Natural killer cell (primary cell): ENCODE results near the gene NT5C2. TPM values are rescaled to one million over a fixed set of nuclear protein-coding genes. Genes with fewer than 3 reads are reported as not detected.
"Not testable (repeated sequence)": the region's sequence is repeated elsewhere in the genome, so short reads cannot be mapped to it uniquely, and the experiment has no call there.

Source experiments
- ATAC-seq, 3 donors: fragments of 150-1000 bp in 2 of 3; fragments of 200-7000 bp in 1 of 3; cut with Tn5 transposase; 1 replicate in 1 of 3; 2 replicates in 2 of 3; pipeline ENCODE4 v1.10.0; 2021; ENCODE audit warnings: mild to moderate bottlenecking in 2 of 3, moderate library complexity in 2 of 3
- DNase-seq, 2 donors: peaks; one replicate each; pipeline versions ENCODE4 v3.0.0 to v3.0.0-alpha.2; 2013 to 2021; ENCODE audit warnings: mixed read lengths in 1 of 2
- H3K27ac ChIP-seq: one replicate; pipeline ENCODE4 v1.5.1; 2013; ENCODE audit warnings: mild to moderate bottlenecking, low read length
- H3K27me3 ChIP-seq: one replicate; pipeline ENCODE4 v1.6.1; 2013; ENCODE audit warnings: low read length; ENCODE audit not compliant: control insufficient read depth, insufficient read depth
- H3K36me3 ChIP-seq: one replicate; pipeline ENCODE4 v1.6.1; 2013; ENCODE audit warnings: low read length; ENCODE audit not compliant: control insufficient read depth, insufficient read depth
- H3K4me1 ChIP-seq: one replicate; pipeline ENCODE4 v1.6.1; 2013; ENCODE audit warnings: low read length; ENCODE audit not compliant: control insufficient read depth, insufficient read depth
- H3K4me3 ChIP-seq: one replicate; pipeline ENCODE4 v1.5.1; 2013; ENCODE audit warnings: low read length
- H3K9me3 ChIP-seq: one replicate; pipeline ENCODE4 v1.6.1; 2013; ENCODE audit warnings: low read length; ENCODE audit not compliant: control insufficient read depth, insufficient read depth
- H3K27ac Mint-ChIP-seq, 2 donors: one replicate each; pipeline ENCODE4 v1.8.0; 2022; ENCODE audit warnings: mild to moderate bottlenecking in 2 of 2, mixed read lengths in 2 of 2, moderate library complexity in 1 of 2
- H3K27me3 Mint-ChIP-seq, 2 donors: one replicate each; pipeline ENCODE4 v1.8.0; 2022; ENCODE audit warnings: low read depth in 2 of 2, mixed read lengths in 2 of 2
- H3K36me3 Mint-ChIP-seq: one replicate; pipeline ENCODE4 v1.8.0; 2022; ENCODE audit warnings: mixed read lengths
- H3K4me1 Mint-ChIP-seq, 2 donors: one replicate each; pipeline ENCODE4 v1.8.0; 2022; ENCODE audit warnings: mixed read lengths in 2 of 2
- H3K4me3 Mint-ChIP-seq: one replicate; pipeline ENCODE4 v1.8.0; 2022; ENCODE audit warnings: mild to moderate bottlenecking, moderate library complexity, mixed read lengths
- H3K9me3 Mint-ChIP-seq, 2 donors: one replicate each; pipeline ENCODE4 v1.8.0; 2022; ENCODE audit warnings: mixed read lengths in 2 of 2
- WGBS: methylation state at CpG from one replicate; pipeline ENCODE4 v1.1.7; 2013; ENCODE audit warnings: missing lambda C conversion rate; ENCODE audit not compliant: insufficient coverage; 5-methylcytosine and 5-hydroxymethylcytosine counted together
- intact Hi-C: fragments of 100-400 bp; cut with micrococcal nuclease; formaldehyde crosslinking; loops from one replicate; pipeline ENCODE4 v1.14.2; 2022
- total RNA-seq, 4 donors: library from RNA; stranded (reverse); fragments of 120-200 nt in 1 of 4; gene quantifications; one replicate each; pipeline versions ENCODE4 v1.2.3 to v1.2.4, GENCODE V29; 2013 to 2022
- TF ChIP-seq, protein P1 (sequence below): fragments of 200-600 bp; IDR thresholded peaks from one replicate; pipeline ENCODE4 v1.8.0; 2022; ENCODE audit warnings: antibody characterized with exemption

NT5C2 gene
- total RNA-seq, 3 donors from 2014 or later (not counting 1 experiment from before 2014, with no cell fraction given) = 84.4 to 110 (median 89.4) TPM

DNA sequence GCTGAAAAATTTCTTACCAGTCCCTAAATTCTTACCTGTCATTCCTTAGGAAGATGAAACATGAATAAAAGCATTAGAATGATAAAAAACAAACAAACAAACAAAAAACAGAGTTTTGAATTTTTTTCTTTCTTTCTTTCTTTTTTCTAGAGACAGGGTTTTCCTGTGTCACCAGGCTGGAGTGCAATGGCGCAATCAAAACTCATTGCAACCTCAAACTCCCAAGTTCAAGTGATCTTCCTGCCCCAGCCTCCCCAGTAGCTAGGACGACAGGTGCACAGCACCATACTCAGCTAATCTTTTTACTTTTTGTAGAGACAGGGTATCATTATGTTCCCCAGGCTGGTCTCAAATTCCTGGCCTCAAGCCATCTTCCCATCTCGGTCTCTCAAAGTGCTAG, 26.5 kb downstream of the NT5C2 start:
- H3K9me3 Mint-ChIP-seq = no peaks in the 10 kb centered on the region
- ATAC-seq (no peak), DNase-seq (no peak)
- TF ChIP-seq, protein P1, sequence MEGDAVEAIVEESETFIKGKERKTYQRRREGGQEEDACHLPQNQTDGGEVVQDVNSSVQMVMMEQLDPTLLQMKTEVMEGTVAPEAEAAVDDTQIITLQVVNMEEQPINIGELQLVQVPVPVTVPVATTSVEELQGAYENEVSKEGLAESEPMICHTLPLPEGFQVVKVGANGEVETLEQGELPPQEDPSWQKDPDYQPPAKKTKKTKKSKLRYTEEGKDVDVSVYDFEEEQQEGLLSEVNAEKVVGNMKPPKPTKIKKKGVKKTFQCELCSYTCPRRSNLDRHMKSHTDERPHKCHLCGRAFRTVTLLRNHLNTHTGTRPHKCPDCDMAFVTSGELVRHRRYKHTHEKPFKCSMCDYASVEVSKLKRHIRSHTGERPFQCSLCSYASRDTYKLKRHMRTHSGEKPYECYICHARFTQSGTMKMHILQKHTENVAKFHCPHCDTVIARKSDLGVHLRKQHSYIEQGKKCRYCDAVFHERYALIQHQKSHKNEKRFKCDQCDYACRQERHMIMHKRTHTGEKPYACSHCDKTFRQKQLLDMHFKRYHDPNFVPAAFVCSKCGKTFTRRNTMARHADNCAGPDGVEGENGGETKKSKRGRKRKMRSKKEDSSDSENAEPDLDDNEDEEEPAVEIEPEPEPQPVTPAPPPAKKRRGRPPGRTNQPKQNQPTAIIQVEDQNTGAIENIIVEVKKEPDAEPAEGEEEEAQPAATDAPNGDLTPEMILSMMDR = no peak
- intact Hi-C loops = no loop called here
- 88% methylated on average over 2 of the region's 3 CpGs for WGBS
- no peaks in the 10 kb centered on the region for H3K36me3 Mint-ChIP-seq
- no peaks in the 10 kb centered on the region for H3K4me1 Mint-ChIP-seq
- Histone ChIP-seq H3K4me3 (no peak overlapping the region), H3K27ac (no peak overlapping the region), H3K36me3 (peaks cover 21% of the 10 kb centered on the region), H3K4me1 (no peaks in the 10 kb centered on the region), H3K9me3 (no peaks in the 10 kb centered on the region), H3K27me3 (no peaks in the 10 kb centered on the region)
- H3K4me3 Mint-ChIP-seq = no peak overlapping the region
- H3K27me3 Mint-ChIP-seq = no peaks in the 10 kb centered on the region
- no peak overlapping the region for H3K27ac Mint-ChIP-seq

DNA sequence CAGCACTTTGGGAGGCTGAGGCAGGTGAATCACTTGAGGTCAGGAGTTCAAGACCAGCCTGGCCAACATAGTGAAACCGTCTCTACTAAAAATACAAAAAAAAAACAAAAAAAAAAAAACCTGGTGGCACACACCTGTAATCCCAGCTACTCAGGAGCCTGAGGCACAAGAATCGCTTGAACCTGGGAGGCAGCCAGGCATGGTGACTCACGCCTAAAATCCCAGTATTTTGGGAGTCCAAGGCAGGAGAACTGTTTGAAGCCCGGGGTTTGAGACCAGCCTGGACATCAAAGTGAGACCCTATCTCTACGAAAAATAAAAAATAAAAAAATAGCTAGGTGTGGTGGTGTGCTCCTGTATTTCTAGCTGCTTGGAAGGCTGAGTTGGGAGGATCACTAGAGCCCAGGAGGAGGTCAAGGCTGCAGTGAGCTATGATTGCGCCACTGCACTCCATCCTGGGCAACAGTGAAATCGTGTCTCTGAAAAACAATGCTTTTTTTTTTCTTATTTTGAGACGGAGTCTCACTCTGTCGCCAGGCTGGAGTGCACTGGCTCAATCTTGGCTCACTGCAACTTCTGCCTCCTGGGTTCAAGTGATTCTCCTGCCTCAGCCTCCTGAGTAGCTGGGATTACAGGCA, 29.2 kb downstream of the NT5C2 start:
- H3K36me3 Mint-ChIP-seq, H3K36me3 ChIP-seq, H3K9me3 ChIP-seq, H3K27me3 Mint-ChIP-seq, ATAC-seq, H3K4me3 Mint-ChIP-seq, H3K27ac Mint-ChIP-seq, DNase-seq, H3K27ac ChIP-seq, H3K4me1 ChIP-seq, H3K4me3 ChIP-seq, H3K27me3 ChIP-seq, intact Hi-C loops, H3K9me3 Mint-ChIP-seq: not testable (repeated sequence)
- peaks cover 9 to 13% of the 10 kb centered on the region in 2 donors for H3K4me1 Mint-ChIP-seq
- 98% methylated on average over 8 of the region's 9 CpGs for WGBS

DNA sequence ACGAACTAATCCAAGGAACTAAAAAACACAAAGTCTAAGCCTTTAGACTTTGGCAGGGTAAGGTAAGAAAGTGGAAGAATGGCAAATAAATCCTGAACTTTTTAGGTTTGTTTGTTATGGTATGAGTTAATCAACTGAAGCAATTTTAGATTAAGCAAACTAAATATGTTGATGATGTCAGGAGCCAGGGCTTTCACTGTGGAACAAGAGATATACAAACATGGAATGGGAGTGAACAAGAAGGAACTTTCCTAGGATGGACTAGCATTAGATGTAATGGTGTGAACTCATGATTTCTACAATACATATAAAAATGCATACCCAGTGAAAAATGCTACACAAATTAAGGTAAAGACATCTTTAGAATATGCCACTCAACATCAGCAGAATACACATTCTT, 35.8 kb downstream of the NT5C2 start:
- intact Hi-C loops = no loop called here
- H3K27me3 Mint-ChIP-seq = no peaks in the 10 kb centered on the region
- H3K27me3 ChIP-seq = no peaks in the 10 kb centered on the region
- no peak for DNase-seq
- H3K27ac Mint-ChIP-seq = no peak overlapping the region
- no peaks in the 10 kb centered on the region for H3K4me1 ChIP-seq
- H3K27ac ChIP-seq = no peak overlapping the region
- no peaks in the 10 kb centered on the region for H3K9me3 ChIP-seq
- peaks cover 29 to 34% of the 10 kb centered on the region in 2 donors for H3K4me1 Mint-ChIP-seq
- H3K4me3 Mint-ChIP-seq = no peak overlapping the region
- peaks cover 12% of the 10 kb centered on the region for H3K36me3 ChIP-seq
- H3K36me3 Mint-ChIP-seq = peaks cover 7% of the 10 kb centered on the region
- TF ChIP-seq, protein P1 = no peak
- no peak overlapping the region for H3K4me3 ChIP-seq
- H3K9me3 Mint-ChIP-seq = no peaks in the 10 kb centered on the region
- WGBS = no CpG with 5 or more reads among the region's 1 CpG
- ATAC-seq = no peak

DNA sequence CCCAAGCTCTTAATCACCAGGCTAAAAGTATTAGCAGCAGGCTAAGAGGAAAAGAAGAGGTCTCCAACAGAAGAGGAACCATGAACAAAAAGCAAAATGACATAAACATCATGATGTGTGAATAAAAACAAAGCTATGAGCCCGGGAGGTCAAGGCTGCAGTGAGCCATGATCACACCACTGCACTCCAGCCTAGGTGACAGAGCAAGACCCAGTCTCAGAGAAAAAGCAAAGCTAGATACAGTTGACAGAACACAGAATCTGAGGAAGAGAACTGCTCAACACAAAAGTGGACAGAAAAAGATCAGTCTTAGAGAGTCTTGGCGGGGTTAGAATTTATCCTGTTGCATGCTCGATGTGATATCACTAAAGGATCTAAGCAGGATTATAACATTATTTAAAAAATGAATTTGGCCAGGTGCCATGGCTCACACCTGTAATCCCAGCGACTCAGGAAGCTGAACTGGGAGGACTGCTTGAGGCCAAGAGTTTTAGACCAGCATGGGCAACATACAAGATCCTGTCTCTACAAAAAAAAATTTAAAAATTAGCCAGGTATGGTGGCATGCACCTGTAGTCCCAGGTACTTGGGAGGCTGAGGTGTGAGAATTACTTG, 37.5 kb downstream of the NT5C2 start:
- H3K27ac Mint-ChIP-seq = peak overlapping the region; percentile 31 to 63
- ATAC-seq = no peak
- H3K9me3 Mint-ChIP-seq = no peaks in the 10 kb centered on the region

More for the DNA sequence above, 37.5 kb downstream of the NT5C2 start:
- Histone ChIP-seq H3K9me3 (no peaks in the 10 kb centered on the region), H3K36me3 (peaks cover 14% of the 10 kb centered on the region), H3K27ac (no peak overlapping the region), H3K4me3 (no peak overlapping the region), H3K27me3 (no peaks in the 10 kb centered on the region), H3K4me1 (no peaks in the 10 kb centered on the region)
- intact Hi-C loops = no loop called here
- Mint-ChIP-seq H3K27me3 (no peaks in the 10 kb centered on the region), H3K36me3 (peaks cover 7% of the 10 kb centered on the region), H3K4me3 (no peak overlapping the region), H3K4me1 (peaks cover 32 to 45% of the 10 kb centered on the region in 2 donors)
- no peak for DNase-seq
- TF ChIP-seq, protein P1 = no peak
- WGBS = 94% methylated on average over 4 of the region's 4 CpGs
